ENCODE measurements around the gene ZNF175. TPM values are rescaled to one million over a fixed set of nuclear protein-coding genes. Genes with fewer than 3 reads are reported as not detected.

The ZNF175 gene
- total and polyA plus RNA-seq, 11 donors: 2.5 to 13.7 (median 6.4) TPM

DNA sequence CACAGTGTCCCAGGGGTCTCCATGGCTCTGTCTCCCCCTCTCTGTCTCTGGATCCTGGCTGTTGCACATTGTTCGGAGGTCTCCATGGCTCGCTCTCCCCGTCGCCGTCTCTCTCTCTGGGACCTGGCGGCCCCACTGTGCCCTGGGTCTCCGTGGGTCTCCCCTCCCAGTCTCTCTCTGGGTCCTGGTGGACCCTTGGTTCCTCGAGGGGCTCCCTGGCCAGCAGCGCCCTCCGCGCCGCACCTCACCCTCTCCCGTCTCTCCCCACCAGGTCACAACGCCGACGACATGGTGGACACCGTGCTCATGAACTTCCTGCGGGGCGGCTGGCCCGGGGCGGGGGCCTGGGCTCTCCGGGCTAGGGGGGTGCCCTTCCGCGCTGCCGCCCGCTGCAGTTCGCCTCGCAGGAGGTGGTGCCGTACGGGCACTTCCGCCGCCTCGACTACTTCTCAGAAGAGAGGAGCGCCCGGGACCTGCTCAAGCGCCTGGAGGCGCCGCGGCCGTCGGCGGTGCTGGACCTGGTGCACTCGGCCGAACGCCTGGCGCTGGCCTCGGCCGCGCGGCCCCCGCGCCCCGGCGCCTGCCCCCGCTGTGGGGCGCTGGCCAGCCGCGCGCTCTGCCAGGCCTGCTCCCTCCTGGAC is 30.0 kb downstream of the ZNF175 start:
- Histone ChIP-seq H3K4me1 (peaks cover 0 to 7% (median 0%) of the 10 kb centered on the region in 12 donors), H3K36me3 (no peaks in the 10 kb centered on the region), H3K27me3 (peaks cover 5 to 53% (median 14%) of the 10 kb centered on the region in 9 donors), H3K9me3 (no peaks in the 10 kb centered on the region), H3K27ac (no peak overlapping the region), H3K4me3 (peak overlapping the region in 2 of 12 donors; percentile 15 to 21)
- intact Hi-C loops (cut with DNase I): loop anchor here in 2 of 10 donors (5.0 to 10.0 kb wide), 2 partner anchors 34 to 54 kb away; no protein-coding TSS in a partner anchor
- ATAC-seq (peak in 1 of 4 donors; percentile 12), DNase-seq (no peak)
- WGBS, 4 donors: 10 to 27% (median 18%) methylated on average over 13 to 59 of the region's 59 CpGs
- TF ChIP-seq POLR2A (IDR thresholded peaks at IDR 0.05): no peak
- TF ChIP-seq, protein P1, sequence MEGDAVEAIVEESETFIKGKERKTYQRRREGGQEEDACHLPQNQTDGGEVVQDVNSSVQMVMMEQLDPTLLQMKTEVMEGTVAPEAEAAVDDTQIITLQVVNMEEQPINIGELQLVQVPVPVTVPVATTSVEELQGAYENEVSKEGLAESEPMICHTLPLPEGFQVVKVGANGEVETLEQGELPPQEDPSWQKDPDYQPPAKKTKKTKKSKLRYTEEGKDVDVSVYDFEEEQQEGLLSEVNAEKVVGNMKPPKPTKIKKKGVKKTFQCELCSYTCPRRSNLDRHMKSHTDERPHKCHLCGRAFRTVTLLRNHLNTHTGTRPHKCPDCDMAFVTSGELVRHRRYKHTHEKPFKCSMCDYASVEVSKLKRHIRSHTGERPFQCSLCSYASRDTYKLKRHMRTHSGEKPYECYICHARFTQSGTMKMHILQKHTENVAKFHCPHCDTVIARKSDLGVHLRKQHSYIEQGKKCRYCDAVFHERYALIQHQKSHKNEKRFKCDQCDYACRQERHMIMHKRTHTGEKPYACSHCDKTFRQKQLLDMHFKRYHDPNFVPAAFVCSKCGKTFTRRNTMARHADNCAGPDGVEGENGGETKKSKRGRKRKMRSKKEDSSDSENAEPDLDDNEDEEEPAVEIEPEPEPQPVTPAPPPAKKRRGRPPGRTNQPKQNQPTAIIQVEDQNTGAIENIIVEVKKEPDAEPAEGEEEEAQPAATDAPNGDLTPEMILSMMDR (IDR thresholded peaks at IDR 0.05): no peak

DNA sequence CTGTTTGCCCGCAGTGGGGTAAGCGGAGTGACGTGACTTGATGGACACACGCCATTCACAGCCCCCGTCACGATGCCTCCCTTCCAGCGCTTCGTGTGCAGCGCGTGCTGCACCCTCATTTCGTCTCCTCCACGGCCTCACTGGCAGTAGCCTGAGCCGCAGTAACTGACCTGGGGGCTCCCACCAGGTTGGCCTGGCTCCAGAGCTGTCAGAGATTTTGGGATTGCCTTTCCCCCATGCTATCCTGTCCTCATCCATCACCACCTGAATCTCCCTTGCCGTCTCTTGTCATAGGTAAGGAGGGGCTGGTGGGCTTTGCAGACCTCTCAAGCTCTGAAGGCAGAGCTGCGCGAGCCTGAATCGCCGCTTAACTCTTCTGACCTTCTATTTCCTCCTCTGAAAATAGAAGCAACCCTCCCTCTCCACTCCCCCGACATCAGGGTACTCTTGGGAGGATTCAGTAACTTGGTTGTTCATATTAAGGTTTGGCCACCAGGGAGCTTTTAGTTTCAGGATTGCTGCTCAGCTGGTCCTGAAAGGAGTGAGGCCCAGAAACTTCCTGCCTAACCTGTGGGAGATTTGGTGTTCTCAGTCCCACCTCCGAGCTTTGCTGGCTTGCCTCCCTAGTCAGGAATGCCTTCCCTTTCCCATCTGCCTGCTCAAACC is 31.2 kb downstream of the ZNF175 start:
- TF ChIP-seq, protein P1 (IDR thresholded peaks at IDR 0.05): no peak
- no peak for TF ChIP-seq POLR2A (IDR thresholded peaks at IDR 0.05)
- Histone ChIP-seq H3K27ac (no peak overlapping the region), H3K4me3 (no peak overlapping the region), H3K27me3 (peaks cover 5 to 52% (median 14%) of the 10 kb centered on the region in 9 donors), H3K4me1 (peaks cover 0 to 7% (median 0%) of the 10 kb centered on the region in 12 donors), H3K36me3 (no peaks in the 10 kb centered on the region), H3K9me3 (no peaks in the 10 kb centered on the region)
- no peak for DNase-seq
- intact Hi-C loops (cut with DNase I): loop anchor here in 2 of 10 donors (5.0 to 10.0 kb wide), 2 partner anchors 35 to 52 kb away; no protein-coding TSS in a partner anchor
- no peak for ATAC-seq
- 80 to 84% (median 82%) methylated on average over 20 of the region's 20 CpGs for WGBS, 4 donors

DNA sequence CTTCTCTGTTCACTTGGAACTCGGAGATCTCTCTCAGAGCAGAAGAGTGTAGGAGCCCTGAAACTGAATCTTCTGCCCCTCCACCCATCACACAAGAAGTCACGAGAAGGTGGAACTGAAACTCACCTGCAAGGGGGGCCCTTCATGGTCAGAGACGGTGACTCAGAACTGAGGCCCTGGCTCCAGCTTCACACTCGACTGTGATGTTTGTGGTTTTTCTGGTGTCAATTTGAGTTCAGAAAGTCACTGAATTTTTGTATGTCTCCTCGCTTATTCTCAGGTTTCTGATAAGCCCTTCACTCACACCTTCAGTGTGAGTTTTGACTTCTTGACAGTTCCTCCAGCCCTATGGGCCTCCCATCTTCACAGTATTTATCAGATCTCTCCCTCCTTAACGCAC is 36.0 kb downstream of the ZNF175 start:
- no peak for TF ChIP-seq POLR2A (IDR thresholded peaks at IDR 0.05)
- TF ChIP-seq, protein P1 (IDR thresholded peaks at IDR 0.05): no peak
- Histone ChIP-seq H3K4me3 (no peak overlapping the region), H3K27me3 (peaks cover 0 to 14% (median 0%) of the 10 kb centered on the region in 9 donors), H3K4me1 (no peaks in the 10 kb centered on the region), H3K27ac (no peak overlapping the region), H3K36me3 (no peaks in the 10 kb centered on the region), H3K9me3 (no peaks in the 10 kb centered on the region)
- intact Hi-C loops (cut with DNase I): loop anchor here in 1 of 10 donors (10.0 kb wide), 1 partner anchor 48 kb away; no protein-coding TSS in a partner anchor
- ATAC-seq (no peak), DNase-seq (no peak)
- WGBS, 4 donors: 55 to 63% (median 57%) methylated on average over 6 of the region's 6 CpGs

DNA sequence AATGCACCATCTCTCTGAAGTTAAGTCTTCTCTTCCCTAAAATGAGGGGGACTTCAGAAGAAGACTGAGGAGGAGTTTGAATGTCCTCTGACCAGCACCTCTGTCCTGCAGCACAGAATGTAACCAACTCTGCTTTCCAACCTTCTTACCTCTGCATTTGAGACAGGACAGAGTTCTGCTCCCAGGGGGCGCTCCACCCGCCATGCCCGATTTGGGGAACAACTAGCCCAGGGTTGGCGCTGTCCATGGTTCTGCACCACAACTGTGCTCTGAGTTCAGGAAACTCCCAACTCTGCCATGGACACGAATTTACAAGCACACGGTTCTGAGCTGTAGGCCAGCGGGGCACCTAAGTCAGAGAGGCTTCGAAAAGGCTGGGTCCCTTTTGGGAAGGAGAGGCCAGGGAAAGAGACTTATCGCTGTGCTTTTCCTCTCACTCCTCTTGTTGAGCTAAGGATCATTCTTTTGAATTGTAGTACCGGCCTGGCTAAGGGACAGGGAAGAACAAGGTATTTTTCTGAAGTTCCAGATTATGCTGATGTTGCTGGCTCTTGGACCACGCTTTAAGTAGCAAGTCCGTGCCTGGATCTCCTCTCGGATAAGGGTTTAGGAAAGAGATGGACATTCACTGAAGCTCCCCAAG is 37.0 kb downstream of the ZNF175 start:
- ATAC-seq (peak in 3 of 4 donors; percentile 65 to 83 (median 74)), DNase-seq (peak; percentile 69 to 89 (median 80))
- no peak overlapping the region for H3K27ac ChIP-seq
- H3K36me3 ChIP-seq: no peaks in the 10 kb centered on the region
- intact Hi-C loops (cut with DNase I): loop anchor here in 1 of 10 donors (10.0 kb wide), 1 partner anchor 47 kb away; no protein-coding TSS in a partner anchor
- no peak overlapping the region for H3K4me3 ChIP-seq
- H3K27me3 ChIP-seq: peaks cover 0 to 16% (median 1%) of the 10 kb centered on the region in 9 donors
- no peak for TF ChIP-seq POLR2A (IDR thresholded peaks at IDR 0.05)
- TF ChIP-seq, protein P1 (IDR thresholded peaks at IDR 0.05): peak; percentile 28 to 62 (median 48)
- no peaks in the 10 kb centered on the region for H3K4me1 ChIP-seq
- 19 to 26% (median 22%) methylated on average over 13 of the region's 13 CpGs for WGBS, 4 donors
- H3K9me3 ChIP-seq: peaks cover 0 to 7% (median 0%) of the 10 kb centered on the region in 12 donors

Data from heart left ventricle (tissue), 16 donors.